Neural progenitor cell (in vitro differentiated cells): ENCODE data around the gene FAM50A. TPM values are rescaled to one million over a fixed set of nuclear protein-coding genes. Genes with fewer than 3 reads are reported as not detected.
"Not testable (repeated sequence)": the region's sequence is repeated elsewhere in the genome, so short reads cannot be mapped to it uniquely, and the experiment has no call there.

ENCODE experiments used
- DNase-seq: peaks from one replicate; pipeline ENCODE4 v3.0.0-alpha.2; 2016; ENCODE audit warnings: low spot score
- H2AFZ ChIP-seq: fragments of 200-600 bp; sonication (generic); replicated peaks from 2 replicates; pipeline ENCODE4 v1.6.1; 2016; ENCODE audit warnings: antibody characterized with exemption
- H3F3A ChIP-seq: fragments of 200-600 bp; sonication (generic); 2 replicates; pipeline ENCODE4 v1.6.1; 2016; ENCODE audit warnings: antibody characterized with exemption, low read depth
- H3K27ac ChIP-seq: fragments of 200-600 bp; sonication (generic); 2 replicates; pipeline ENCODE4 v1.5.1; 2016; ENCODE audit warnings: mild to moderate bottlenecking
- H3K27me3 ChIP-seq: fragments of 200-600 bp; sonication (generic); 2 replicates; pipeline ENCODE4 v1.6.1; 2016; ENCODE audit warnings: mild to moderate bottlenecking, moderate library complexity
- H3K36me3 ChIP-seq: fragments of 200-600 bp; sonication (generic); 2 replicates; pipeline ENCODE4 v1.5.1; 2016
- H3K4me1 ChIP-seq: fragments of 200-600 bp; sonication (generic); 2 replicates; pipeline ENCODE4 v1.6.1; 2016; ENCODE audit warnings: mixed run types
- H3K4me2 ChIP-seq: fragments of 200-600 bp; sonication (generic); 2 replicates; pipeline ENCODE4 v1.6.1; 2016
- H3K4me3 ChIP-seq: fragments of 200-600 bp; sonication (generic); 2 replicates; pipeline ENCODE4 v1.5.1; 2016
- H3K79me2 ChIP-seq: fragments of 200-600 bp; sonication (generic); 2 replicates; pipeline ENCODE4 v1.6.1; 2016; ENCODE audit warnings: low read depth
- H3K9ac ChIP-seq: fragments of 200-600 bp; sonication (generic); 2 replicates; pipeline ENCODE4 v1.6.1; 2016
- H3K9me3 ChIP-seq: fragments of 200-600 bp; sonication (generic); 2 replicates; pipeline ENCODE4 v1.5.1; 2016; ENCODE audit warnings: low read depth
- H4K20me1 ChIP-seq: fragments of 200-600 bp; sonication (generic); 2 replicates; pipeline ENCODE4 v1.6.1; 2016; ENCODE audit warnings: low read depth
- H3K27ac Mint-ChIP-seq: 3 replicates; pipeline ENCODE4 v1.8.0; 2021; ENCODE audit warnings: mixed read lengths
- H3K27me3 Mint-ChIP-seq: 2 replicates; pipeline ENCODE4 v1.8.0; 2022; ENCODE audit warnings: low read depth, mild to moderate bottlenecking, inconsistent platforms, moderate library complexity, mixed read lengths; ENCODE audit not compliant: insufficient read depth
- H3K36me3 Mint-ChIP-seq: 3 replicates; pipeline ENCODE4 v1.8.0; 2021; ENCODE audit warnings: mixed read lengths
- H3K4me1 Mint-ChIP-seq: 3 replicates; pipeline ENCODE4 v1.8.0; 2021; ENCODE audit warnings: mixed read lengths
- H3K4me3 Mint-ChIP-seq: 3 replicates; pipeline ENCODE4 v1.8.0; 2021; ENCODE audit warnings: mild to moderate bottlenecking, moderate library complexity, mixed read lengths
- H3K9me3 Mint-ChIP-seq: 3 replicates; pipeline ENCODE4 v1.8.0; 2020; ENCODE audit warnings: mixed read lengths
- EZH2 ChIP-seq: fragments of 200-600 bp; sonication (generic); IDR thresholded peaks from 2 replicates; pipeline ENCODE4 v1.6.1; 2017; ENCODE audit warnings: antibody characterized with exemption, mild to moderate bottlenecking, moderate library complexity
- EZH2phosphoT487 ChIP-seq: fragments of 200-600 bp; sonication (generic); IDR thresholded peaks from 2 replicates; pipeline ENCODE4 v1.6.1; 2017; ENCODE audit warnings: antibody characterized with exemption
- total RNA-seq: library from RNA; depleted of rRNA; stranded (reverse); fragments of >200 nt; gene quantifications from 2 replicates; pipeline ENCODE4 v1.2.3, GENCODE V29; 2015; ENCODE audit warnings: low replicate concordance
- TF ChIP-seq, protein P1 (sequence below): fragments of 200-600 bp; sonication (generic); IDR thresholded peaks from 2 replicates; pipeline ENCODE4 v1.5.1; 2017; ENCODE audit warnings: antibody characterized with exemption, mild to moderate bottlenecking

The FAM50A gene
- total RNA-seq, 1 donor from 2014 or later, result 30.4 TPM

DNA sequence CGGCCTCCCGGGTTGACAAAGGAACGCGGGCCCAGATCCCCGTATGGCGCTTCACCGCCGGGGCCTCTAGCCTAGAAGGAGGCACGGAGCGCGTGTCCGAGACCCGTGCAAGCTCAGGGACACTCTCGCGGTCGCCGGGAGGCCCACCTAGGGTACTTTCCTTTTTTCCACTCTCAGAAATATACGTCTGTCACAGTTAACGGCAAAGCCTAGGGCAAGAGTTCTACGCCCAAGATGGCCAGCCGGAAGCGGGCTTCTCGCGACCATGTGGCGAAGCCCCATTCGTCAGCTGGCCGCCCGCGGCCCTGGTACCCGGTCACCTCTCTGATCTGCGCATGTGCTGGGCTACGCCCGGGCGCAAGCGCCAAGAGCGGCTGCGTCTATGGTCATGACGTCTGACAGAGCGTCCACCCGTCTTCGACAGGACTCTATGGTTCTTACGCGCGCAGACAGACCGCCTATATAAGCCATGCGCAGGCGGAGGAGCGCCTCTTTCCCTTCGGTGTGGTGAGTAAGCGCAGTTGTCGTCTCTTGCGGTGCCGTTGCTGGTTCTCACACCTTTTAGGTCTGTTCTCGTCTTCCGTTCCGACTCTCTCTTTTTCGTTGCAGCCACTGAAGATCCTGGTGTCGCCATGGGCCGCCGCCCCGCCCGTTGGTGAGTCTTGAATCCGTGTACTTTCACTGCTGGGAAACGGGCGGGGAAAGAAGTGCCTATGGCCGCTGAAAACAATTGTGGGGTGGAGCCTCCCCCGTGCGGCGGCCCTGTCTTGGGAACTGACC, 45.9 kb upstream of the FAM50A start, which contains the start of gene RPL10:
RPL10 (plus strand) TSS at position 490 of the 780 bp plus-strand sequence; CDS start at position 633, 143 bp downstream.
- TF ChIP-seq EZH2 (no peak), EZH2phosphoT487 (no peak)
- TF ChIP-seq, protein P1, sequence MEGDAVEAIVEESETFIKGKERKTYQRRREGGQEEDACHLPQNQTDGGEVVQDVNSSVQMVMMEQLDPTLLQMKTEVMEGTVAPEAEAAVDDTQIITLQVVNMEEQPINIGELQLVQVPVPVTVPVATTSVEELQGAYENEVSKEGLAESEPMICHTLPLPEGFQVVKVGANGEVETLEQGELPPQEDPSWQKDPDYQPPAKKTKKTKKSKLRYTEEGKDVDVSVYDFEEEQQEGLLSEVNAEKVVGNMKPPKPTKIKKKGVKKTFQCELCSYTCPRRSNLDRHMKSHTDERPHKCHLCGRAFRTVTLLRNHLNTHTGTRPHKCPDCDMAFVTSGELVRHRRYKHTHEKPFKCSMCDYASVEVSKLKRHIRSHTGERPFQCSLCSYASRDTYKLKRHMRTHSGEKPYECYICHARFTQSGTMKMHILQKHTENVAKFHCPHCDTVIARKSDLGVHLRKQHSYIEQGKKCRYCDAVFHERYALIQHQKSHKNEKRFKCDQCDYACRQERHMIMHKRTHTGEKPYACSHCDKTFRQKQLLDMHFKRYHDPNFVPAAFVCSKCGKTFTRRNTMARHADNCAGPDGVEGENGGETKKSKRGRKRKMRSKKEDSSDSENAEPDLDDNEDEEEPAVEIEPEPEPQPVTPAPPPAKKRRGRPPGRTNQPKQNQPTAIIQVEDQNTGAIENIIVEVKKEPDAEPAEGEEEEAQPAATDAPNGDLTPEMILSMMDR, result no peak
- Mint-ChIP-seq H3K27ac (peak within 1 kb of the TSS; percentile 93), H3K4me1 (peaks cover 13% of the 10 kb centered on the region), H3K27me3 (peaks cover 8% of the 10 kb centered on the region), H3K36me3 (peaks cover 13% of the 10 kb centered on the region), H3K4me3 (peak within 1 kb of the TSS; percentile 98), H3K9me3 (peaks cover 17% of the 10 kb centered on the region)
- Histone ChIP-seq H3K36me3 (no peaks in the 10 kb centered on the region), H3K27ac (peak within 1 kb of the TSS; percentile 97), H3F3A (peaks cover 50% of the 10 kb centered on the region), H3K9ac (peak within 1 kb of the TSS; percentile 78), H3K4me3 (peak within 1 kb of the TSS; percentile 78), H4K20me1 (peaks cover 23% of the 10 kb centered on the region), H3K4me2 (peak within 1 kb of the TSS; percentile 87), H3K27me3 (no peaks in the 10 kb centered on the region), H3K9me3 (no peaks in the 10 kb centered on the region), H3K4me1 (no peaks in the 10 kb centered on the region), H3K79me2 (peaks cover 20% of the 10 kb centered on the region), H2AFZ (no peak within 1 kb of the TSS)
- DNase-seq, result peak; percentile 96

DNA sequence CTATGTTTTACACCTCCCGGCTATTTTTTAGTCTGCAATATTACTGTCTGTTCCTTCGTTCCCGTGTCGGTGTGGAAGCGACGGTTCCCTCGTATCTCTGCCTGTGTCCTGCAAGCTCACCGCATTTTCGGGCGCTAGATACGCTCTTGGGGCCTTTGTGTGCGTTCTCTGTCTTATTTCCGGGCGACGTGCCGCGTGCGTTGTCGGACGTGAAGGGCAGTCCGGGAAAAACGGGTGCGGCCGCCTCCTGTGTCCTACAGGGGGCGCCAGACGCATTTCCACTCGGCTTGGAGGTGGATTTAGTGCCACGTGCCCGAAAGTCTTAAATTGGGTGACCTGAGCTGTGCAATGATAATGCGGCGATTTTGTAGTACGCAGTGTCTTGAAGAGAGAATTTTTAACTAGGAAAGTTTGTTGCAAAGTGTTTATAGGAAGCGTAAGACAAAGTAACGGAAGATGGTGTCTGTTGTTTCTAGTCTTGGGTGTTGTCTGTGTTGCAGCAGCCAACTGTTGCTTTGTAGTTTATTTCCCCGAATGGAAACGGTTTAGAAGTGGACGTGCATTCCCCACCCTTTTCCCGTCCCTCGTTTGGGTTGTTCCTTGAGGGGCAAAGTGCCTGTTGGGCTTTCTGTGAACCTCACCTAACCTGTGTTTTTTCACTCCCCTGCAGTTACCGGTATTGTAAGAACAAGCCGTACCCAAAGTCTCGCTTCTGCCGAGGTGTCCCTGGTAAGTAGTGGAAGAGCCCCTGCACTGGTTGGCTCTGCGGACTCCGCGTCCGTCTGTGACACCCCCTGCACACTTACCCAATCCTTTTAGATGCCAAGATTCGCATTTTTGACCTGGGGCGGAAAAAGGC, 45.0 kb upstream of the FAM50A start:
- peak overlapping the region; percentile 98 for H3K4me3 Mint-ChIP-seq
- H3K9me3 Mint-ChIP-seq, result peaks cover 24% of the 10 kb centered on the region
- H3K27me3 ChIP-seq, result no peaks in the 10 kb centered on the region
- peaks cover 50% of the 10 kb centered on the region for H3F3A ChIP-seq
- H3K4me3 ChIP-seq, result peak overlapping the region; percentile 78
- H3K36me3 ChIP-seq, result no peaks in the 10 kb centered on the region
- TF ChIP-seq, protein P1, result peak; percentile 73
- TF ChIP-seq EZH2phosphoT487, result no peak
- no peaks in the 10 kb centered on the region for H3K4me1 ChIP-seq
- no peaks in the 10 kb centered on the region for H3K9me3 ChIP-seq
- peak; percentile 82 for DNase-seq
- H3K27me3 Mint-ChIP-seq, result peaks cover 12% of the 10 kb centered on the region
- peaks cover 13% of the 10 kb centered on the region for H3K4me1 Mint-ChIP-seq
- no peak overlapping the region for H2AFZ ChIP-seq
- H3K4me2 ChIP-seq, result peak overlapping the region; percentile 87
- peaks cover 23% of the 10 kb centered on the region for H4K20me1 ChIP-seq
- H3K36me3 Mint-ChIP-seq, result peaks cover 15% of the 10 kb centered on the region
- H3K27ac Mint-ChIP-seq, result peak overlapping the region; percentile 93
- peaks cover 20% of the 10 kb centered on the region for H3K79me2 ChIP-seq
- peak overlapping the region; percentile 72 for H3K27ac ChIP-seq
- peak overlapping the region; percentile 75 for H3K9ac ChIP-seq

DNA sequence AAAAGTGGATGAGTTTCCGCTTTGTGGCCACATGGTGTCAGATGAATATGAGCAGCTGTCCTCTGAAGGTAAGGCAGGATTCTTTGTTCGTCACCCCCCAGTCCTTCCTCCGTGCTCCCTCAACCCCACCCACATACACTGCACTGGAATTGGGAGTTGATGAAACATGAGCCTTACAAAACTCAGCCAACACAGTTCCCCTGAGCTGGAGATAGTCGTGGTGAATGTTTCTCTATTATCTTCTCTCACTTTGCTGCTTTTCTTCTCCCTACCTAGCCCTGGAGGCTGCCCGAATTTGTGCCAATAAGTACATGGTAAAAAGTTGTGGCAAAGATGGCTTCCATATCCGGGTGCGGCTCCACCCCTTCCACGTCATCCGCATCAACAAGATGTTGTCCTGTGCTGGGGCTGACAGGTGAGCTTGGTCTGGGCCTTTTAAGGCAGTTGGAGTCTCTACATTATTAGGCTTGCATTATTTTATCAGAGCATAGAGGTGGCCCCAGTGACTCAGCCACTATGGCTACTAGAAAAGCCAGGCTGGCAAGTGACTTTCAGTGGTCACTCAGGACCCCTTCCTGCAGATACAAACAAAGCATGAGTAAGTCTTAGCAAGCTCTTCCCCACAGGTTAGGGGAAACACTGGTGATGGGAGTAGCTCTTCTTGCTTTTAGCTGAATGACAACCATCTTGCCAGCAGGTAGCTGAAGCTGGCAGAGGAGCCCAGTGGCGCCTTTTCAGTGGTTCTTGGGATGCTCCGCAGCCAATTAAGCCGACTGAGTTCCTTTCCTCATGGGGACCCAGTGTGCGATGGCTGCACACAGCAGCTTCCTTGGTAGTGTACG, 44.2 kb upstream of the FAM50A start:
- H3K4me3 Mint-ChIP-seq, result peak overlapping the region; percentile 98
- peak overlapping the region; percentile 78 for H3K4me3 ChIP-seq
- H3K4me1 Mint-ChIP-seq, result peaks cover 13% of the 10 kb centered on the region
- H4K20me1 ChIP-seq, result peaks cover 23% of the 10 kb centered on the region
- peak overlapping the region; percentile 66 for H3K27ac Mint-ChIP-seq
- H3K27me3 ChIP-seq, result no peaks in the 10 kb centered on the region
- no peaks in the 10 kb centered on the region for H3K9me3 ChIP-seq
- peaks cover 24% of the 10 kb centered on the region for H3K9me3 Mint-ChIP-seq
- peaks cover 16% of the 10 kb centered on the region for H3K27me3 Mint-ChIP-seq
- no peak overlapping the region for H3K9ac ChIP-seq
- H3K36me3 ChIP-seq, result no peaks in the 10 kb centered on the region
- peak overlapping the region; percentile 87 for H3K4me2 ChIP-seq
- H3K4me1 ChIP-seq, result no peaks in the 10 kb centered on the region
- no peak for DNase-seq
- peaks cover 15% of the 10 kb centered on the region for H3K36me3 Mint-ChIP-seq
- peaks cover 50% of the 10 kb centered on the region for H3F3A ChIP-seq
- no peak overlapping the region for H2AFZ ChIP-seq
- TF ChIP-seq EZH2, result no peak
- TF ChIP-seq, protein P1, result no peak
- no peak for TF ChIP-seq EZH2phosphoT487
- no peak overlapping the region for H3K27ac ChIP-seq
- peaks cover 20% of the 10 kb centered on the region for H3K79me2 ChIP-seq

DNA sequence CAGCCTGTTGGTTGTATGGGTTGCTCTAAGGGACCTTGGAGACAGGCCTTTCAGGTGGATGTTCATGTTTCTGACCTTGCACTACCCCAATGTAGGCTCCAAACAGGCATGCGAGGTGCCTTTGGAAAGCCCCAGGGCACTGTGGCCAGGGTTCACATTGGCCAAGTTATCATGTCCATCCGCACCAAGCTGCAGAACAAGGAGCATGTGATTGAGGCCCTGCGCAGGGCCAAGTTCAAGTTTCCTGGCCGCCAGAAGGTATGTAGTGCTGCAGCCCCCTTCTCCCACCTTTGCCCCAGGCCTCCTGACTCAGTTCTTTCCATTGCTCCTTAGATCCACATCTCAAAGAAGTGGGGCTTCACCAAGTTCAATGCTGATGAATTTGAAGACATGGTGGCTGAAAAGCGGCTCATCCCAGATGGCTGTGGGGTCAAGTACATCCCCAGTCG, 43.5 kb upstream of the FAM50A start:
- not testable (repeated sequence) for H3K9me3 ChIP-seq, H2AFZ ChIP-seq, H3K4me2 ChIP-seq, H3K9ac ChIP-seq, H3K27ac Mint-ChIP-seq, H3K4me1 ChIP-seq, DNase-seq, H3K4me3 ChIP-seq, H3K27ac ChIP-seq, H3K27me3 ChIP-seq, H3K36me3 ChIP-seq
- Mint-ChIP-seq H3K4me1 (peaks cover 13% of the 10 kb centered on the region), H3K4me3 (peak overlapping the region; percentile 38), H3K27me3 (peaks cover 16% of the 10 kb centered on the region), H3K36me3 (peaks cover 15% of the 10 kb centered on the region), H3K9me3 (peaks cover 24% of the 10 kb centered on the region)
- peaks cover 23% of the 10 kb centered on the region for H4K20me1 ChIP-seq
- peaks cover 50% of the 10 kb centered on the region for H3F3A ChIP-seq
- peaks cover 20% of the 10 kb centered on the region for H3K79me2 ChIP-seq
